Keratinocyte (primary cell): Measurements from ENCODE around the gene DENND1A.

Source experiments
- EZH2 ChIP-seq: IDR thresholded peaks from one replicate; pipeline ENCODE4 v1.6.1; 2012; ENCODE audit warnings: inconsistent platforms, mild to moderate bottlenecking, low read length, moderate library complexity
- TF ChIP-seq, protein P1 (sequence below), 3 experiments: IDR thresholded peaks in 1 of 3; conservative IDR thresholded peaks in 1 of 3; optimal IDR thresholded peaks in 1 of 3; 2 replicates in 2 of 3; 3 replicates in 1 of 3; pipeline versions ENCODE3 to v1.5.1; 2011; ENCODE audit warnings: low read length in 3 of 3, mild to moderate bottlenecking in 3 of 3, moderate library complexity in 2 of 3, control low read depth in 1 of 3, inconsistent platforms in 1 of 3; ENCODE audit not compliant: insufficient read depth in 2 of 3; ENCODE audit errors: extremely low read depth in 1 of 3

DNA sequence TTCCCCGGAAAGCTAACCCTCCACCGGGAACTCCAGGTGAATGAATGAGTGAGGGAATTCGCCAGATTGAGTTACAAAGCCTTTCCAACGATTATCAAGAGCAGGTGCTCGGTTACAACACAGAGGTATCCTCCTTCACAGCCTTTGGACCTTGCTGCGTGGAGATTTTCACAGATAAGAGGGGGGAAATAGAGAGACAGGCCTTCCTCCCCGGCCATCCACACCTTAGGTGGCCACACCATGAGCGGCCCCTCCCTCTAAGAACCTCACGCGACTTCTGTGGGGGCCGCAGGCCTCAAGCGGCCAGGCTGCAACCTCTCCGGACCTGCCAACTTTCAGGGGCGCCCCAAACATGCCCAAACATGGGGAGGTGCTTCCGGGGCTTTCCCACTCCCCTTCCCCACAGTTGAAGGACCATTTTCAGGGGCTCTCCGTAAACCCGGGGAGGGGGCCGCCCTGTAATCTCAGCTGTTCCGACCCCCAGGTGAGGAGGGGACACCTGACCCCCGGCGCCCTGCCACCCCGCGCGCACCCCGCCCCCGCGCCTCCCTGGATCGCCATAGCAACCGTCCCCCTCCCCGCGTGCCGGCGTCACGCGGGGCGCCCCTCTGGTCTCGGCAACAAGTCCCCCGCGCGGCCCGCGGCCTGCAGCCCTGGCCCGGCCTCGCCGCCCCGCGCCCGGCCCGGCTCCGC is 603 bp downstream of the DENND1A start:
- TF ChIP-seq, protein P1, sequence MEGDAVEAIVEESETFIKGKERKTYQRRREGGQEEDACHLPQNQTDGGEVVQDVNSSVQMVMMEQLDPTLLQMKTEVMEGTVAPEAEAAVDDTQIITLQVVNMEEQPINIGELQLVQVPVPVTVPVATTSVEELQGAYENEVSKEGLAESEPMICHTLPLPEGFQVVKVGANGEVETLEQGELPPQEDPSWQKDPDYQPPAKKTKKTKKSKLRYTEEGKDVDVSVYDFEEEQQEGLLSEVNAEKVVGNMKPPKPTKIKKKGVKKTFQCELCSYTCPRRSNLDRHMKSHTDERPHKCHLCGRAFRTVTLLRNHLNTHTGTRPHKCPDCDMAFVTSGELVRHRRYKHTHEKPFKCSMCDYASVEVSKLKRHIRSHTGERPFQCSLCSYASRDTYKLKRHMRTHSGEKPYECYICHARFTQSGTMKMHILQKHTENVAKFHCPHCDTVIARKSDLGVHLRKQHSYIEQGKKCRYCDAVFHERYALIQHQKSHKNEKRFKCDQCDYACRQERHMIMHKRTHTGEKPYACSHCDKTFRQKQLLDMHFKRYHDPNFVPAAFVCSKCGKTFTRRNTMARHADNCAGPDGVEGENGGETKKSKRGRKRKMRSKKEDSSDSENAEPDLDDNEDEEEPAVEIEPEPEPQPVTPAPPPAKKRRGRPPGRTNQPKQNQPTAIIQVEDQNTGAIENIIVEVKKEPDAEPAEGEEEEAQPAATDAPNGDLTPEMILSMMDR (optimal IDR thresholded peaks at IDR 0.05 in 1 of 3, IDR thresholded peaks at IDR 0.05 in 1 of 3, conservative IDR thresholded peaks at IDR 0.05 in 1 of 3; ENCODE audit: extremely low read depth in 1 of 3, insufficient read depth in 2 of 3, low read length in 3 of 3), result no peak
- no peak for TF ChIP-seq EZH2
